Motor neuron (in vitro differentiated cells): ENCODE results near the gene SGCB. TPM values are rescaled to one million over a fixed set of nuclear protein-coding genes. Genes with fewer than 3 reads are reported as not detected.

Experiments
- total RNA-seq, 8 experiments: library from RNA; unstranded; fragments of 300-600 nt; gene quantifications; 2 replicates each; pipeline versions ENCODE4 v1.2.3 to v1.2.4, GENCODE V29; 2022

Gene SGCB
- total RNA-seq, 8 experiments from 2014 or later: 13.4 to 45.9 (median 25.7) TPM

Other genes starting within 250 kb of the SGCB start
- gene DCUN1D4, start 195.1 kb downstream of the SGCB start, total RNA-seq: 10 to 100 TPM; 28.6 to 58.4 (median 44.5) TPM
- 1 to 10 TPM in 2 of 8 experiments, under 1 TPM in 6; 0.11 to 5.5 (median 0.54) TPM for gene LRRC66, start 17.9 kb downstream of the SGCB start, total RNA-seq
- gene SPATA18, start 13.0 kb upstream of the SGCB start, total RNA-seq: 10 to 100 TPM in 5 of 8 experiments, 1 to 10 TPM in 3; 4.0 to 50.3 (median 13.6) TPM